ENCODE measurements around the gene LATS2.

- TF ChIP-seq CTCF (IDR thresholded peaks at IDR 0.05): no peak
- no peak for TF ChIP-seq EP300 (IDR thresholded peaks at IDR 0.05)
Observed at GRCh38 chr13:20977394-20977793, 84.0 kb downstream of the LATS2 start.

All from ovary (tissue), 3 donors.